Hepatocyte (in vitro differentiated cells): Measurements from ENCODE around the gene FGD5.

Experiments
- CTCF ChIP-seq: fragments of 200-600 bp; sonication (generic); IDR thresholded peaks from 2 replicates; pipeline ENCODE4 v1.5.1; 2016; ENCODE audit warnings: antibody characterized with exemption, mild to moderate bottlenecking; ENCODE audit not compliant: poor library complexity
- EZH2phosphoT487 ChIP-seq: fragments of 200-600 bp; sonication (generic); IDR thresholded peaks from one replicate; pipeline ENCODE4 v1.6.1; 2018; ENCODE audit warnings: antibody characterized with exemption, mild to moderate bottlenecking, low read depth, moderate library complexity; ENCODE audit not compliant: unreplicated experiment, severe bottlenecking

- no peak for TF ChIP-seq CTCF
- TF ChIP-seq EZH2phosphoT487 = no peak
Measured at GRCh38 chr3:14883226-14883625, 64.5 kb downstream of the FGD5 start.
